ENCODE results near the gene SP2. TPM values are rescaled to one million over a fixed set of nuclear protein-coding genes. Genes with fewer than 3 reads are reported as not detected.
"Not testable (repeated sequence)": the region's sequence is repeated elsewhere in the genome, so short reads cannot be mapped to it uniquely, and the experiment has no call there.

The SP2 gene
- total and polyA plus RNA-seq, 2 donors (not counting 1 experiment from before 2014, with no cell fraction given), result 1.5 to 2.6 TPM

GRCh38 chr17:47918991-47919390, 23.0 kb downstream of the SP2 start:
- Histone ChIP-seq H3K79me2 (ENCODE audit: control insufficient read depth, insufficient read depth, low read length) (no peaks in the 10 kb centered on the region), H3K36me3 (ENCODE audit: control insufficient read depth, insufficient read depth, low read length) (peaks cover 7% of the 10 kb centered on the region), H3K4me2 (ENCODE audit: extremely low read depth, insufficient read depth, low read length) (no peak overlapping the region), H3K9ac (ENCODE audit: insufficient read depth, low read length) (no peak overlapping the region), H2AFZ (ENCODE audit: low read length) (no peak overlapping the region), H4K20me1 (ENCODE audit: control insufficient read depth, extremely low read depth, insufficient read depth, low read length) (no peaks in the 10 kb centered on the region), H3K4me1 (ENCODE audit: control insufficient read depth, extremely low read depth, insufficient read depth, low read length) (no peaks in the 10 kb centered on the region), H3K4me3 (replicated peaks in 1 of 4; ENCODE audit: control extremely low read depth in 1 of 4, insufficient read depth in 1 of 4, low read depth in 3 of 4, low read length in 4 of 4) (no peak overlapping the region), H3K9me3 (ENCODE audit: control insufficient read depth, insufficient read depth, low read depth, low read length) (no peaks in the 10 kb centered on the region), H3K27ac (ENCODE audit: insufficient read depth, low read length) (no peak overlapping the region), H3K27me3 (ENCODE audit: control insufficient read depth, insufficient read depth, low read length) (no peaks in the 10 kb centered on the region)
- TF ChIP-seq CTCF (conservative IDR thresholded peaks at IDR 0.05 in 1 of 2, IDR thresholded peaks at IDR 0.05 in 1 of 2; ENCODE audit: low read depth in 1 of 2, low read length in 2 of 2) (no peak), EZH2 (IDR thresholded peaks at IDR 0.05; ENCODE audit: low read length, missing control alignments) (no peak)
- DNase-seq (ENCODE audit: low read depth in 2 of 2), result no peak

- not testable (repeated sequence) for H3K9me3 ChIP-seq (ENCODE audit: control insufficient read depth, insufficient read depth, low read depth, low read length); H4K20me1 ChIP-seq (ENCODE audit: control insufficient read depth, extremely low read depth, insufficient read depth, low read length); DNase-seq (ENCODE audit: low read depth in 2 of 2); H3K4me1 ChIP-seq (ENCODE audit: control insufficient read depth, extremely low read depth, insufficient read depth, low read length); H3K4me2 ChIP-seq (ENCODE audit: extremely low read depth, insufficient read depth, low read length); H3K4me3 ChIP-seq (replicated peaks in 1 of 4; ENCODE audit: control extremely low read depth in 1 of 4, insufficient read depth in 1 of 4, low read depth in 3 of 4, low read length in 4 of 4); H2AFZ ChIP-seq (ENCODE audit: low read length); H3K36me3 ChIP-seq (ENCODE audit: control insufficient read depth, insufficient read depth, low read length); H3K9ac ChIP-seq (ENCODE audit: insufficient read depth, low read length); H3K27ac ChIP-seq (ENCODE audit: insufficient read depth, low read length); H3K79me2 ChIP-seq (ENCODE audit: control insufficient read depth, insufficient read depth, low read length); H3K27me3 ChIP-seq (ENCODE audit: control insufficient read depth, insufficient read depth, low read length)
These were observed 23.9 kb downstream of the SP2 start for GRCh38 chr17:47919889-47920288.

GRCh38 chr17:47924785-47925677, 29.0 kb downstream of the SP2 start:
- Histone ChIP-seq H3K4me1 (ENCODE audit: control insufficient read depth, extremely low read depth, insufficient read depth, low read length) (no peaks in the 10 kb centered on the region), H3K27ac (ENCODE audit: insufficient read depth, low read length) (no peak overlapping the region), H4K20me1 (ENCODE audit: control insufficient read depth, extremely low read depth, insufficient read depth, low read length) (no peaks in the 10 kb centered on the region), H2AFZ (ENCODE audit: low read length) (no peak overlapping the region), H3K79me2 (ENCODE audit: control insufficient read depth, insufficient read depth, low read length) (no peaks in the 10 kb centered on the region), H3K4me2 (ENCODE audit: extremely low read depth, insufficient read depth, low read length) (no peak overlapping the region), H3K9me3 (ENCODE audit: control insufficient read depth, insufficient read depth, low read depth, low read length) (no peaks in the 10 kb centered on the region), H3K36me3 (ENCODE audit: control insufficient read depth, insufficient read depth, low read length) (peaks cover 10% of the 10 kb centered on the region), H3K4me3 (replicated peaks in 1 of 4; ENCODE audit: control extremely low read depth in 1 of 4, insufficient read depth in 1 of 4, low read depth in 3 of 4, low read length in 4 of 4) (no peak overlapping the region), H3K27me3 (ENCODE audit: control insufficient read depth, insufficient read depth, low read length) (no peaks in the 10 kb centered on the region), H3K9ac (ENCODE audit: insufficient read depth, low read length) (no peak overlapping the region)
- DNase-seq (ENCODE audit: low read depth in 2 of 2), result peak in 1 of 2 donors; percentile 49
- TF ChIP-seq EZH2 (IDR thresholded peaks at IDR 0.05; ENCODE audit: low read length, missing control alignments), result no peak
- no peak for TF ChIP-seq CTCF (conservative IDR thresholded peaks at IDR 0.05 in 1 of 2, IDR thresholded peaks at IDR 0.05 in 1 of 2; ENCODE audit: low read depth in 1 of 2, low read length in 2 of 2)
